ENCODE results near the gene RANBP3L.

RANBP3L gene

DNA sequence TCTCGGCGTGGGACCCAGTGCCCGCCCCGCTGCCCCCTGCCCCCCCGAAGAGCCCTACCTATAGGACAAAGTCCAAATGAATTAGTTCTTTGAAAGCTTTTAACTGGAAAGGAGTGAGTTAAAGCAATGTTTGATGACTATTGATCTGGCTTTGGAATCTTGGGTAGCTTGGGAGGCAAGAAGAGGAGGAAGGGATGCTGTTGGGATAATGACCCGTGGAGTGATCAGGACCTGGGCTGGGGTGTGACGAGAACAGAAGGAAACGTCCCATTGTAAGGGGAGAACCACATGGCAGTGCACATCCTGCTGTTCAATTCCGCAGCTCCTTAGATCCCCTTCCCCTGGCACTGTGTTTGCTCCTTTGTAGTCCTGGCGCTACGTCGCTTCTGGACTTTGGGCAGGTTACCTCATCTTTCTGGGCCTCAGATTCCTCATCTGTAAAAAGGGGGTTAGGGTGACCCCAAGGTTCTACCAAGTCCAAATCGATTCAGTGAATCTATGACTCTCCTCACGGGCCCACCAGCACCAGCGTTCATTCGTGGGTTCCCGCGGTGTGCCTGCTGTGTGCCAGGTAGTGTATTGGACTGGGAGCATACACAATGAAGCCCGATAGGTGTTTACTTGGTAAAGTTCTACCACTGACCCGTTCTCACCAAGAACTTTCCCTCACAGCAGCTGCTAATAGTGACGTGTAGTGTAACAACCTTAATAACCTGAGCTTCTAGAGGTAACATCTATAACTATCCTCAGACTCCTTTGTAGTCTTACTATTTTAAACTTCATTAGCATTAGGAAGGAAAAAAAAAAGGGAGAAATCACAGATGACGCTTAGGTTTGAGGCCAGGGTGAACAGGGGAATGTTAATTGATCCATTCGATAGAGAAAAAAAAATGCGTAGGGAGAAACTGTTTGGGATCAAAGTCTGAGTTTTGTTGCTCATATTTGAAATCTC, 58.9 kb downstream of the RANBP3L start:
- no peak for DNase-seq

DNA sequence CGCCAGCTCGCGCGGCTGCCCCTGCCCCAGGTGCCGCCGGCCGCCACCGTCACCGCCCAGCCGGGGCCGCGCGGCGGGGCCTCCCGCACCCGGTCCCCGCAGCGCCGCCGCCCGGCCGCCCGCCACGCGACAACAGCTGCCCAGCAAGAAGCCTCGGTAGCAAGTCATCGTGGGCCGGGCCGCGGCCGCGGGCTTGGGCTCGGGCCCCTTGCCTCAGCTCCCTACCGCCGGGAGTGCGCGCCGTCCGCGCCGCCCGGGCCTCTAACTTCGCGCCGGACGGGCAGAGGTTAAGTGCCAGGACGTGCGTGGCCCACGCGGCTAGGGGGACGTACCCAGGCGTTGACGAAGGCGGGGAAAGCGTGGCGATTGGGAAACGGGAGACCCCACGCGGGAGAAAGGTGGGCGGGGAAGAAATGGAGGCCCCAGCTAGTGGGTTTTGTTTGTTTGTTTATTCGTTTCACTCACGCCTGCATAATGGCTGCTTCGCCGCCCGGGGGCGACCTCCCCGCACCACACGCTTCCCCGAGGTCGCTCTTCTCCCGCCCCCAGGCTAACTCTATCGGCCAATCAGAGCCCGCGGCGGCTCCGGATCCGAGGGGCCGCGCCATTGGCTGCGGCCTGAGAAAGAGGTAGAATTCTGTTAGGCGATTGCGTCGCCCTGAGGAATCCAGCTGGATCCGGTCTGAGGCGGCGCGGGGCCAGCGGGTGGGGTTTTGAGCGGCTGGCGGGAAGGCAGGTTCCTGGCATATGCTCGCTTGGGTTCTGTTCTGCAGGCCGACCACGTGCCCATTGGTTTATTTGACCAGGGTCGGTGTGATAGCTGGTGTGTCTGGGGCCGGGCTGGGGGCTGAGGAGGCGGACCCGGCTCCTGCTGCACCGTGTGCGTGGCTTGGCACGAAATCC, 59.8 kb downstream of the RANBP3L start, which contains the start of gene NADK2:
NADK2 (minus strand) TSS at position 295 of the 903 bp plus-strand sequence; CDS start at position 168, 127 bp downstream.
- peak; percentile 97 for DNase-seq

DNA sequence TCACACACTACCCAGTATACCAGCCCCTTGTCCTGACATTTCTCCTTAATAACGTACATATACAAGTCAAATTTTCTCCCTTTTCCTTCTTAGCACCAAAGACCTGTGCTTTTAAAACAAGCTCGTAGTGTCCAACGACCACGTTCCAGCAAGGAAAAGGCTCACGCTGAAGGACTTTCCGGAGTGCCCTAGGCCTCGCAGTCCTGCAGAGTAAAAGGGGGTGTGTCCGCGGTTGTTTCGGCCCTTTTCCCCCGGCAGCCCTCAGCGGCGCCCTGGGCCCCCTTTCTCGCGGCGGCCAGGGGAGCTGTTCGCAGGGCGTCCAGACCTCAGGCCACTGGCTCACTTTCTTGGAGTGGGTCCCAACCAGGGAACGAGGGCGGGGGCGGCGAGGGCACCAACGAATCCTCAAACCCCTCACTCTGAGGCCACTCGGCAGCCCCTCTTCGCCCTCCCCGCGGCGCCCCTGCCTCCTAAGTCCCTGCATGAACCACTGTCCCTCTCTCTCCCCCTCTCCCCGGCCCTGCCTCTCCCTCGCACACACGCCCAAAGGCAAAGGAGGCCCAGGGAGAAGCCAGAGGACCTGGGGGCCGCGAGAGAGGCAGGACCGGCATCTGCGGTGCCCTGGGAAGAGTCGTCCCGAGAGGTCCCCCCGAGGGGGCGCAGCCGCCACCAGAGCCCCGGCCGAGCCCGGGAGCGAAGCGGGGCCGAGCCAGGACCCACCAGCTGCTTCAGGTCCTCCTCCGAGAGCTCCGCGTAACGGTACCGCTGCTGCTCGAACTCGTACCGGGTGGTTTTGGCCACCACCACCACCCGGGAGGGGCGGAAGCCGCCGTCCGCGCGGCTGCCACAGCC, 60.7 kb downstream of the RANBP3L start:
- DNase-seq: peak; percentile 56

DNA sequence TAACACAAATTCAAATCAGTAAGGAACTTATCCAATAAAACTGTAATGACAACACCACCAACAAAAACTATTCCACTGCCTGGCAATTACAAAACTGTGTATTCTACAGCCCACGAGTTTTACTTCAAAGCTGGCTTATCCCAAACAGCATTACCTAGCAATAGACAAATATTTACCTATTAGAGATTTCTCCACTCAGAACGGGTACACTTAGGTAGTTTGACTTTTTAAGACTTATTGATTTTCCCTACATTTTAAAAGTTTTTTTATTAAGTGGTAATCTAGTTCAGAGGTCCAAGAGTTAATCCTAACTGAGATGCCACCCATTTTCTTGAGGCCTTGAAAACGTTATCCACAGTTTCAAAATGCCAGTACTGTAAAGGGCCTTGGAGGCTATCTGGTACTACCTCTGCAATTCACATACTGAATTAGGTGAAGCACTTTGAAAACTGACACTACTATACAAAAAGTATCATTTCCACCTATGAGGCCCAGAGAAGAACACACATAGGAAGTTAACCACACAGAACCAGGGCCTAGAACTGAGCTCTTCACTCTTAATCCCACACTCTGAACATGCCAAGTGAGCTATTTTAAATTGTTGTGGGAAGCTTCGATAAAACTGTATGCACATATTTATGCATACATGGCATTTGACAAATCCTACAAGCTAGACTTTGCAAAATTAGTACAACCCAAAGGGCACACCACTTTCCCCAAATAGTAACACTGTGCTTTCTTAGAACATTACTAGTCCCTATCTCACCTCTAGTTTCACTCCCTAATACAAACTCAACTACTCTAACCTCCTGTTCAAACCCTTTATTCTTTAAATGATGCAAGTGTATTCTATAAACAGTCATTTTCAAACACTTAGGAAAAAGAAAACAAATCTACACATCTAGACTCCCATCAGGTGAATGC, 62.1 kb downstream of the RANBP3L start:
- DNase-seq: no peak

DNA sequence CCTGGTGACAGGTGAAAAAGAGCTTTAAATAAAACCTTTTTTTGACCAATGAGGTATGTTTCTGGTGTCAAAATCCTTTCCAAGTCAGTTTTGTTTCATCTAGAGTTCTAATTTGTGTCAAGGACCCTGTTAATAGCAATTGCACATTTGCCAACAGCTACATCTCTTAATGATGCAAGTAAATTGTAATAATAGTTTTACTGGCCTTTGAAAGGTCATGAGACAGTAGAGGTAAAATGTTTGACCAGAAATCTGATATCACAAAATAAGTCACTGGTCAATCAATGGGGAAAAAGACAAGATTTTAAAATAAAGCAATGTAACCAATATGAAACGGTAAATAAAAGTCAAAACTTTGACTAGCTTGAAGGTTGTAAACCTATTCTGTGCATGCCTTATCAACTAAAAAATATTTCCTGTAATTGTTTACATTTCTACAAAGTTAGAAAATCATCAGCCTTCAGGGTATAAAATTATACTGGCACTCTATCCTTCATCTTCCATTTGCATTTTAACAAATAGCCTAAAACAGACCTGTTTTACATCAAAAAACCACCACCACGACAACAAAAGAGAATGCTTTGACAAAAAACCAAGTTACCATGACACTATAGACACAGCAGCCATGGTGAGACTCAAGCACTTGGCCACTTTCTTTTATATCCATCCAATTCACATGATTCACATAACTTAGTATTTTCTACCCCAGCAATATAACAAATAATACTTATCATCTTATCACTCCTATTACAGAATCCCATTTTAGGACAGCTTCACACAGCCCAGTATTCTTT, 63.0 kb downstream of the RANBP3L start:
- no peak for DNase-seq

DNA sequence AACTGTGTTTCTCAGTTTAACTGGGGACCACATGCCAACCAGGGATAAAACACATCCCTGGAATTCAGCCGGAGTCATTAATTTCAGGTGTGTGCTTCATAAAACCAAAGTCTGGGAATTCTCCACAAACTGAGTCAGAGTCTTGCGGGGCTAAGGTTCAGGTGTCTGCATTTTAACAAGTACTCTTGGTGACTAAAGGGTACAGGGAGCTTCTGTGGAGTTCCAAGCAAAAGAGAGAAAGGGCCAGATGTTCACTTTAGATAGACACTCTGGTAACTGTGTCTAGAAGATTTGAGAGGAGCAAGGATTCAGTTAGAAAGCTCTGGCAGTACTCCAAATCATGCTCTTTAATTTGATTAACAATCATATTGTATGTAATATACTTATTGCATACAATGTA, 64.0 kb downstream of the RANBP3L start:
- DNase-seq: no peak

DNA sequence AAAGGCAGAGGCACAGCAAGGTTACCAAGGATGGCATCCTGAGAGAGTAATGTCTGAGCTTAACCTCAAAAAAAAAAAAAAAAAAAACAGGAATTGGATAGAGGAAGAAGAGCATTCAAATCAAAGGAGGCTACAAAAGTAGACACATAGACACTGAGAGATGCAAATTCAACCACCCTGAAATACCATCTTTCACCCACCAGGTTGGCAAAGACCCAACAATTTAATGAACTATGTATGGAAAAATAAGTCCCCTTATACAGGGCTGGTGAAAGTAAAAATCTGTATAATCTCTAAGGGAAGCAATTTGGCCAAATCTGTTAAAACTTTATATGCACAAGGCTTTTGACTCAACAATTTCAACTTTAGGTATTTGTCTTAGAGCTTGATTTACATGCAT, 64.9 kb downstream of the RANBP3L start:
- DNase-seq: no peak

DNA sequence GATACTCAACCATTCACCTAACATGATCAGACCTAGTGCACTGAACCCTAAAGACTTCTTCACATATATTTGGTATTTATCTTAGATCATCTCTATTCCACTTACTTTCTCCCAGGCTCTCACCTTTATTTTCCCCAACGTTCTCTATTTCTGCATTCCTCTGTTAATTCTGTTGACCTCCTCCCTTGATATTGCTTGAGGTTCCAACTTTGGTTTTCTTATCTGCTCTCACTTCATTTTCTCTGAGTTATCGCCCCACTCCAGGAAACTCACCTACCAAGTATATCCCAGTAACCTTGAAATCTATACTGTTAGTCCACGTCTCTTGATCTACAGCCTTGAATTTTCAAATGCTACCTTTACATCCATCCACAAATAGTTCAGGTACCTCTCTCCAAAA, 69.2 kb downstream of the RANBP3L start:
- no peak for DNase-seq

DNA sequence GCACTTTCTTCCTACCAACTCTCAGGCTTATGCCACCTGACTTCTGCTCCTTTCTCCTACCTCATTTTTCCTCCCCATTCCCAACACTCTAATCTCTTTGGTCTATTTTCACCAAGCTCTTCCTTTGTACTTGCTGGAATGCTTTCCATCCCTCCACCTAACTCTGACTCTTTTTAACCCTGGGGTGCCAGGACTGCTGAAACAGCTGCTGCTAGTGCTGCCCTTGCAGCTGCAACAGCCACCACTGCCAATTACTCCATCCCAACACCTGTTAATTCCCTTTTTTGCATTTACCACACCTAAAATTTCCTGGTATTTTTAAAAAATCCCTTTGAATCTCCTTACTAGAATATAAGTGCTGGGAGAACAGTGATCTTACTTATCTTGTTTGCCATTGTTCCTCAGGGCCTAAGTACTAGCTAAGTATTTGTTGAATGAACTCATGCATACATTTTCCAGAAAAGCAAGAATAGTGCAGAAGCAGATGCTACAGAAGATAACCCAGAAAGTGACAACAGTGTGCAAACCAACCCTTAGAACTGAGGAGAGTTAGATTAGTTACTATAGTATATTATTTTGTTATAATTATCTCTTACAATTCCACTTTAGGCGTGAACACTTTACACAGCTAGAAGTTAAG, 71.4 kb downstream of the RANBP3L start:
- no peak for DNase-seq

DNA sequence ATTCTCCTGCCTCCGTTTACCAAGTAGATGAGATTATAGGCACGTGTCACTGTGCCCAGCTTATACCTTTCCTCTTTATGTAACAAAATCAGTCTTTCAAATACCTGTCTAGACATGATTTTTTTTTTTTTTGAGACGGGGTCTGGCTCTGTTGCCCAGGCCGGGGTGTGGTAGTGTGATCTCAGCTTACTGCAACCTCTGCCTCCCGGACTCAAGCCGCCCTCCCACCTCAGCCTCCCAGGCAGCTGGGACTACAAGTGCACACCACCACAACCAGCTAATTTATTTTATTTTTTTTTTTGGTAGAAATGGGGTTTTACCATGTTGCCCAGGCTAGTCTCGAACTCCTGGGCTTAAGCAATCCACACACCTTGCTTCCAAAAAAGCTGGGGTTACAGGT, 73.2 kb downstream of the RANBP3L start:
- DNase-seq: no peak

DNA sequence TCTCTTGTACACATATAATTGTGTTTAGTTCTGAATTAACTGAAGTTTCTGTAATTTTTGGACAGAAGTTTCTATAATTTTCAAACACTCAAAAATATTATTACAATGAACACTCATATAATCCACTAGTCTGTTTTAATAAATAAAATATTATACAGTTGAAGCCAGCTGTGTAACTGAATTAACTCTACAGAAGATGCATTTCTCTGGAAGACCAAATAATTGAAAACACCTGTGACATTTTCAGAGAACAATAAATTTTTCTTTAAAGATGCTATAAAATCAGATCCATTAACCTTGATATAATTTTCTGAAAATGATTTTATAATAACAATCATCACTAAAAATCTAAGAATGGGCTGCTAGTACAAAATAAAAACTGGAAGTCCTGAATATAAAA, 74.7 kb downstream of the RANBP3L start:
- DNase-seq: no peak

DNA sequence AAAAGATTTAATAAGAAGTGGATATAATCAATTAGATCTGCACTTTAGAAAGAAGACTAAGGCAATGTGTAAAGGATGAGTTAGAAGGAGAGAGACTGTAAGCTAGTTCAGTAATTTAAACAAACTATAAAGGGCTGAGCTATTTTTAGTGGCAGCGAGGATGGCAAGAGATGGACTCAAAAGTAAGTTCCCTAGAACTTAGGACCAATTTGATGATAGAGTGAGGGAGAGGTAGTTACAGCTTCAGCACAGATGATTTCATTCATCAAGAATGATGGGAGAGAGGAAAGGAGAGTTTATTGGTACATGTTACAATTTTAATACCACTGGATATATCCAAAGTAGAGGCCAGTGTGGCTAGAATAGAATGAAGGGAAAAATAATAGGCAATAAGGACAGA, 79.1 kb downstream of the RANBP3L start:
- no peak for DNase-seq

DNA sequence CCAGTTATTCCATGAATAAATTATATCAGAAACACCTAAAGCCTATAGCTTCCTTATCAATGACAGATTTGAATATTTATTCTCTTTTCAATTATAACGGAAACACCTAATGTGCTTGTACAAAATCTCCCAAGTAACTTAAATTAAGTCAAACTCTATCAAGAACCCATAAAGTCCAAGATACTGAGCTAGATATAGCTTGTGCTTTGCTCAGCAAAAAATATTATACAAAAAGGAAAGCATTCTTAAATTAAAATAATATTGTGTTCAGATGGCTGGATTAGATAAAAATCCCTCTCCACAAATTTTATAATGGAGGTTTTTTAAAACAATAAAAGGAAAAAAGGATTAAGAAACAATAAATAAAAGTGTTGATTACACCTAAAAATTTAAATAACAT, 83.7 kb downstream of the RANBP3L start:
- no peak for DNase-seq

DNA sequence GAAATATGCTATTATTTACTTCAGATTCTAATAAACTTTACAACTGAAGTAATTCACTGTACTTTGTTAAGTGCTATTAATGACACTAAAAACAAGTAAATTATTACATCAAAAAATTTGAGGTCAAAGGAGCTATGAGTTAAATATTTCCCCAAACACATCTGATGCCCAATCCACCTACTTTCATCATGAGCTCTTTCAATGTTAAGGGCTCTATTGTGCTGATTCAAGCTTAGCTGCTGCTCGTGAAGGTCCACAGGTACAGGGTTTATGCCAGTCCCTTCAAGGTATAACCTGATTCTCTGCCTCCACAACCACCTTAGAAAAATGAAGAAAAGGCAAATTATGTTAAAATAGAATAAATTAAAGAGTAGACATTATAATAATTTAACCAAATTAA, 84.1 kb downstream of the RANBP3L start:
- DNase-seq: no peak

DNA sequence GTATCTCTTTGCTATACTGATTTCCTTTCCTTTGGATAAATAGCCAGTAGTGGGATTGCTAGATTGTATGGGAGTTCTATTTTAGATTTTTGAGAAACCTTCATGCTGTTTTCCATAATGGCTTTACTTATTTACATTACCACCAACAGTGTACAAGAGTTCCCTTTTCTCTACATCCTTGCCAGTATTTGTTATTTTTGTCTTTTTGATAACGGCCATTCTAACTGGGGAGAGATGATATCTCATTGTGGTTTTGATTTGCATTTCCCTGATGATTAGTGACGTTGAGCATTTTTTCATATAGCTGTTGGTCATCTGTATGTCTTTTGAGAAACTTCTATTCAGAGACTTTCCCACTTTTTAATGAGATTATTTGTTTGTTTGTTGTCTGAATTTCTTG, 85.8 kb downstream of the RANBP3L start:
- DNase-seq: no peak

DNA sequence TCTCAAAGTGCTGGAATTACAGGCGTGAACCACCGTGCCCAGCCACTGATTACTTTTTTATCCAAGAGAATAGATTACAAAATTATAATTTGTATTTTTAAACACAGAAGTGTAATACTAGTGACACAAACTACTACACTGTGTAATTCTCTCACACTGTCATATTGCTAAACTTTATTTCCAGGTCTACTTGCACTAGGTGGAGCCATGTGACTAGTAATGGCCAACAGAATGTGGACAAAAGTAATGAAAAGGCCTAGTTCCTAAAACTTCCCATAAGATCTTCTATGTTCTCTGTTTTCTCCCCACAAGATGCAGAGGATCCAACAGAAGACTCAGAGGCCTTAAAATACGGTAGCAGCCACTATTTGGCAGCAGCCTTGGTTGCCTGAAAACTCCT, 87.3 kb downstream of the RANBP3L start:
- DNase-seq: no peak

DNA sequence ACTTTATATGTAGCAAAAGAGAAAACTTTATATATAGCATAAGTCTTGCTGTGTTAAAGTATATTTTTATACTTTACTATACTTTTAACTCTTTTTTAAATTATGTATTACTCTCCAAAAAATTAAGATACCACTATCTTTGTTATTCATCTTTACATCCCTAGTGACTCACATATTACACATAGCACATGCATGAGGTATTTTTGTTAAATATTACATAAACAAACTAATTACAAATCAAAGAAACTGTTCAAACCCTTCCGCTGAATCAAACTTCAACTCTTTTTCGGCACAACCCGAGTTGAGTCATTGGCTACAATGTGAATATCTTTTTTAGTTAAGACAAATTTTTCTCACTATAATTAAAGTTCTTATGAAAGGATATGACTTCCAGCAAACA, 92.0 kb downstream of the RANBP3L start:
- DNase-seq: no peak

DNA sequence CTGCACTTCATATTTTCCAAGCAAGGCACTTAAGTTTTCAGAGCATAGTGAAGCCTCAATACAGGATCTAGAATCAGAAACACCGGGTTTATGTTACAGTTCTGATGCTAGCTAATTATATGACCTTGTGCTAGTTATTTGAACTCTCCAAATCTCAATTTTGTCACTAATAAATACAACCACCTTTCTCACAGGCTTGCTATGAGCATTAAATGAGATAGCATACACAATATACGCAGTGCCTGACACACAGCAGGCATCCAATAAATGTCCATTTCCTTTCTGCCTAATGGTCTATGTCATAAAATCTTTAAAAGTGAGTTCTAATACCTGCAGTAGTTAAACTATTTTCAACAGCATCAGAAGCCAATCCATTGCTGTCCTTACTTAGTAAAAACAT, 92.9 kb downstream of the RANBP3L start:
- no peak for DNase-seq

DNA sequence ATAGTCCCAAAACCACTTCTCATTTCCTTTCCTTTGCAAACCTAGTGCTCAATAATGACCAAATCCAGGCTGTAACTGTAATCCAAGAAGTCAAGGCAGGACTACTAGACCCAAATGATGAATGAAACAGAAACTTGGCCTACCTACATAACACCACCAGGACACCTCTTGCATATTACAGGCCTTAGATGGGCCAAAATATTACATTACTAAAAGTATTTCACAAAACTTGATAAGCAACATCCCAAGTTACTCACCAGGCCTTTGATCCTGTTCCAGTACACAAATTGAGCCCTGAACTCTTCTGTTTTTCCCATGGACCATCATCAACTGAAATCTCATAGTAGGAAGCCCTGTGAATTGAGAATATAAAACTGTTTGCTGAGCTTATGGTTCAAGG, 94.8 kb downstream of the RANBP3L start:
- DNase-seq: no peak

DNA sequence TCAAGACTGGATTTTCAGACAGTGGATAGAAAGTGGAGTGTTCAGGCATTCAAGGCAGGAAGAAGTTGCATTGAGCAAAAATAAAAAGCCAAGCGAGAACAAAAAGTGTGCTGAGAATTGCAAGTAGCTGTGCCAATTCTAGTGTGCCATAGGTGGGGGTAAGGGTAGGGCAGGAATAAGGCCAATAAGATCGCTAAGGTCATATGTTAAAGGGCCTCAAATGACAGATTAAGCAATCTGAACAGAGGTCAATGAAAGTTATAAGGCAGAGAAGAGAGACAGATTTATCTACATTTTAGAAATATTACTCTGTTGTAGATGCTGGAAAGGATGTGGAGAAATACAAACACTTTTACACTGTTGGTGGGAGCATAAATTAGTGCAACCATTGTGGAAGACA, 96.4 kb downstream of the RANBP3L start:
- DNase-seq: no peak
